NCI-H128 (cell line): Measurements from ENCODE around the gene ANTKMT.

Experiments
- DNase-seq: peaks from one replicate; lab custom pipeline; 2025; ENCODE audit not compliant: unreplicated experiment; lab: John Stamatoyannopoulos, UW

ANTKMT gene, protein sequence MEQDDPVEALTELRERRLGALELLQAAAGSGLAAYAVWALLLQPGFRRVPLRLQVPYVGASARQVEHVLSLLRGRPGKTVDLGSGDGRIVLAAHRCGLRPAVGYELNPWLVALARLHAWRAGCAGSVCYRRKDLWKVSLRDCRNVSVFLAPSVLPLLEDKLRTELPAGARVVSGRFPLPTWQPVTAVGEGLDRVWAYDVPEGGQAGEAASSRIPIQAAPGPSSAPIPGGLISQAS

DNA sequence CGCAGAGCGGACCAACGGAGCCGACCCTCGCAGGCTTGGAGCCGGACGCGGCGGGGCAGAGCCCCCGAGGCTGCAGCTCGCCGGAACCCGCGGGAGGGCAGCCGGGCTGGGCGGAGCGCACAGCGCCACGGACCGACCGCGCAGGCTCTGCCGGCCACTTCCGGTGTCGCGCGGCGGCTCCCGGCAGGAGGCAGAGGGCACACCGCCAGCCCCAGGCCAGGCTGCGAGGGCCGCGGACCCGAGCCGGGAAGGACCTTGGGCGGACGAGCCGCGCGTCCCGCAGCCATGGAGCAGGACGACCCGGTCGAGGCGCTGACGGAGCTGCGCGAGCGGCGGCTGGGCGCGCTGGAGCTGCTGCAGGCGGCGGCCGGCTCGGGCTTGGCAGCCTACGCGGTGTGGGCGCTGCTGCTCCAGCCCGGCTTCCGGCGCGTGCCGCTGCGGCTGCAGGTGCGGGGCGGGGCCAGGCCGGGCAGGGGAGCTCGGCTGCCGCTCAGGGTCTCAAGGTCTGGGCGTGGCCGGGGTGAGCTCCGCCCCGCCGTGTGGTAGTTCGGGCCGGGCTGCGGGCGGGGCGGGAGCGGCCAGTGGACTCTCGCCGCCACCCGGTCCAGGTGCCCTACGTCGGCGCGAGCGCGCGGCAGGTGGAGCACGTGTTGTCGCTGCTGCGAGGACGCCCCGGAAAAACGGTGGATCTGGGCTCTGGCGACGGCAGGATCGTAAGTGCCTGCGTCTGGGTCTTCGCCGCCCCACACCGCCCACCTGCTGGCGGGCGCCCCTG, at the start of gene ANTKMT:
TSS of gene ANTKMT (plus strand) at position 157 of the 775 bp plus-strand sequence. CDS start at position 286, 129 bp downstream.
- peak; percentile 67 for DNase-seq

DNA sequence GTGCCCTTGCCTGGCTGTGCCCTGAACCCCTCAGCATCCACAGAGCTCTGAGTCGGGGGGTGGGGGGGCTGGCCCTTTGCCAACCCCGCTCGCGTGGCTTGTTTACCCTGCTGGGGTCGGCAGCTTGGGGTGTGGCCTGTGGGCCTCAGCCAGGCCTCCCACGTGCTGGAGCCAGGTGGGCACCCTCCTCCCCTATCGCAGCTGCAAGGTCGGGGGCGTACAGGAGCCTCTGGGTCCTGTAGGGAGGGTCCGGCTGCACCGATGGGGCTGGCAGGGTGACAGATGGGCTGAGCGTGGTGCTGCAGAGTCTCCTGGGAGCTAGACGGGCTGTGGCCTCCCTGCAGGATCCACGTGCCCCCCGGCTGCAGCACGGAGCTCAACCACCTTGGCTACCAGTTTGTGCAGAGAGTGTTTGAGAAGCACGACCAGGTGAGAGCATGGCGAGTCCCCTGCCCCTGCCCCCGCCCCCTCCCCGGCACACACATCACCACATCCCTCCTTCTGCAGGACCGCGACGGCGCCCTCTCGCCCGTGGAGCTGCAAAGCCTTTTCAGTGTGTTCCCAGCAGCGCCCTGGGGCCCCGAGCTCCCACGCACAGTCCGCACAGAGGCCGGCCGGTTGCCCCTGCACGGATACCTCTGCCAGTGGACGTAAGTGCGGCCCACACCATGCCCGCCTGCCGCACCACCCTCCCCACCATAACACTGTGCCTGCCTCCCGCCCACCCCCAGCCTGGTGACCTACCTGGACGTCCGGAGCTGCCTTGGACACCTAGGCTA, 49.4 kb upstream of the ANTKMT start:
- DNase-seq = no peak

DNA sequence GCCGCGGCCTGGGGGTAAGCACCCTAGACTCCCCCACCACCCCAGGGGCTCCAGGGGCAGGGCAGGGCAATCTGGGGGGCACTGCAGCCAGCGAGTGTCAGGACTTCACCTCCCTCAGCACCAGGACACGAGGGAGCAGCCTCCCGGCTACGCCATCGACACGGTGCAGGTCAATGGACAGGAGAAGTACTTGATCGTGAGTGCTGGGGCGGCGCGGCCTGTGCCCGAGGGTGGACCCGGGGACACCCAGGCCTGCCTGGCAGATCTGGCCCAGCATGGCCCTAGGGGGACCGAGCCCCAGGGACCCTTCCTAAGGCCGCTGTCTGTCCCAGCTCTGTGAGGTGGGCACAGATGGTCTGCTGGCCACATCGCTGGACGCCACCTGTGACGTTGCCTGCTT, 48.6 kb upstream of the ANTKMT start:
- no peak for DNase-seq

DNA sequence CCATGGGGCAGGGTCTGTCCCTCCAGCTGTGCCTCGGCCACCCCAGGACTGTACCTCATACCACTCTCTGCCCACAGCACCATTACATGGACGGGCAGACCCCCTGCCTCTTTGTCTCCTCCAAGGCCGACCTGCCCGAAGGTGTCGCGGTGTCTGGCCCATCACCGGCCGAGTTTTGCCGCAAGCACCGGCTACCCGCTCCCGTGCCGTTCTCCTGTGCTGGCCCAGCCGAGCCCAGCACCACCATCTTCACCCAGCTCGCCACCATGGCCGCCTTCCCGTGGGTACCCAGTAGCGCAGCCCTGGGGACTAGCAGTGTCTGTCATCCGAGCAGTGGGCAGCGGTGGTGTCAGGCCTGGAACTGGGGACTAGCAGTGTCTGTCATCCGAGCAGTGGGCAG, 48.1 kb upstream of the ANTKMT start:
- DNase-seq = no peak

DNA sequence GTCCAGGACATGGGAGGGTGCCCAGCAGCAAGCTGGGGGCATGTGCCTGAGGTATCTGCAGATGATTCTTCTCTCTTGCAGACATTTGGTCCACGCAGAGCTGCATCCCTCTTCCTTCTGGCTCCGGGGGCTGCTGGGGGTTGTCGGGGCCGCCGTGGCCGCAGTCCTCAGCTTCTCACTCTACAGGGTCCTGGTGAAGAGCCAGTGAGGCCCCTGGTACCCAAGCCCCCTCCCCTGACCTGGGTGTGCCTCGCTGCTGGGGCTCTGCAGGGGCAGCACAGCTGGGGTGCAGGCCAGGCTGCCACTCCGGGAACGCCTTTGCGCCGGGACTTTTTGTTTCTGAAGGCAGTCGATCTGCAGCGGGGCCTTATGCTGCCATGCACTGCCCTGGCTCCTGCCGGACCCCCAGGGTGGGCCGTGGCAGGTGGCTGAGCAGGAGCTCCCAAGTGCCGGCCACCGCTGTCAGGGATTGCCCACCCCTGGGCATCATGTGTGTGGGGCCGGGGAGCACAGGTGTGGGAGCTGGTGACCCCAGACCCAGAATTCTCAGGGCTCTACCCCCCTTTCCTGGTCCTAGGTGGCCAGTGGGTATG, 47.5 kb upstream of the ANTKMT start:
- no peak for DNase-seq

DNA sequence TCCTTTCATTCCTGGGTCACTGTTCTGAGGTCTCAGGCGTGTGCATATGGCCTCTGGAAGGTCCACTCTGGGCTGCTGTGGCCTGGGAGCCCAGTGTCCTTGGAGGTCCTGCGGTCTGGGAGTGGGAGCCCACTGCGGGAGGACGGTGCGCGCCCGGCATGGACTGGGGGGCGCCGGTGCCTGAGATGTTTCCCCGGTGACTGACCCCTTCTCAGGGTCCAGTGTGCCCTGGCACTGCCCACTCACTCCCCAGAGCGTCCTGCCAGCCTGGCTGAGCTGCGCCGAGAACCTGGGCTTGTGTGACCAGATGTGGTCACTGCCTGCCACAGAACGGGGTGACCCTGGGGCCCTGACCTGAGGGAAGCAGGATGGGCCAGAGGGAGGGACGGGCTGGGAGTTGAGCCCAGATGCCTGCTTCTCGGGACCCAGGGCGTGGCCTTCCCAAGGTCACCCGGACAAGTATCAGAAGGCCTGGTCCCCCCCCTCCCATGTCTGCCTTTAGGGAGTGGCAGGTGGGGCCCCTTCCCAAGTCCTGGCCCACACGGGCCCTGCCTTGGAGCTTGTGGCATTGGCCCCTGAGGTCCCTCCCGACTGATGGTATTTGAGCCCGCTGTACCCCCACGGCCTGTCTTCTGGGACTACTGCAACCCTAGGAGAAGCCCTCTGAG, 46.6 kb upstream of the ANTKMT start:
- no peak for DNase-seq

DNA sequence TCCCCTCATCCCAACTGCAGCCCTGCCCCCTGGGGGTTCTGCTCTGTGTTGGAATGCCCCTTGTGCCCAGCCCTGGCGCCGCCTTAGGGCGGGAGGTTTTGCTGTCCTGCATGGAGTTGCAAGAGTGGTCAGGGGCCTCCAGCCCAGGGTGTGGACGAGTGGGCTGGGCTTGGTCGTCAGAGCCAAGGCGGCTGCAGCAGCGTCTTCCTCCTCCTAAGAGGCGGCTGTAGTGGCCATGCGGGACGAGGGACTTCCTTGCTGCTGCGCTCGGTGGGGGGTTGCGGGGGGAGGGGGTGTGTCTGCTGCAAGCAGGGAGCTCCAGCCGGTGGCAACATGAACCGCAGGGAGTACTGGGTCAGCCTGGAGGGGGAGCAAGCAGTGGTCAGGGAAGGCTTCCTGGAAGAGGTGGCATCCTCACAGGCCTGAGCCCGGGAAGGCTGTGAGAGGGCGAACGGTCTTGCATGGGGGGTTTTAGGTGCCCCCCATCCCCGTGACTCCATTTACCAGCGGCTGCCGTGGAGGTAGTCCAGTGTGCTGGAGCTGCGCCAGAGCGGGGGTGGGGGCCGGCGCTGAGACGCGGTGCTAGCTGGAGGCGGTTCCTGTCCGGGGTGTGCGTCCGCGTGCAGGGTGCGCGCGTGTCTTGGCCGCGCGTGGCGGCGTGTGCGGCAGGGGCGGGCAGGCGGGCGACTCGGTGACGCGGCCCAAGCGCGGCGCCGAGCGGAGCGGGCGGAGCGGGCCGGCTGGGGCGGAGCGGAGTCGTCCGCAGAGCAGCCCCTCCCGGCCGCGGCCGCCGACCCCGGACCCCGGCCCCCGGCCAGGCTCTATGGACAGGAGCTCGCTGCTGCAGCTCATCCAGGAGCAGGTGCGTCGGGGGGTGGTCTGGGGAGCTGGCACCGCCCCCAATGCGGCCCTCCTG, 45.7 kb upstream of the ANTKMT start, which contains the start of gene RHBDL1:
TSS of gene RHBDL1 (plus strand) at position 704 of the 916 bp plus-strand sequence. CDS start at position 824, 120 bp downstream.
- DNase-seq = no peak

DNA sequence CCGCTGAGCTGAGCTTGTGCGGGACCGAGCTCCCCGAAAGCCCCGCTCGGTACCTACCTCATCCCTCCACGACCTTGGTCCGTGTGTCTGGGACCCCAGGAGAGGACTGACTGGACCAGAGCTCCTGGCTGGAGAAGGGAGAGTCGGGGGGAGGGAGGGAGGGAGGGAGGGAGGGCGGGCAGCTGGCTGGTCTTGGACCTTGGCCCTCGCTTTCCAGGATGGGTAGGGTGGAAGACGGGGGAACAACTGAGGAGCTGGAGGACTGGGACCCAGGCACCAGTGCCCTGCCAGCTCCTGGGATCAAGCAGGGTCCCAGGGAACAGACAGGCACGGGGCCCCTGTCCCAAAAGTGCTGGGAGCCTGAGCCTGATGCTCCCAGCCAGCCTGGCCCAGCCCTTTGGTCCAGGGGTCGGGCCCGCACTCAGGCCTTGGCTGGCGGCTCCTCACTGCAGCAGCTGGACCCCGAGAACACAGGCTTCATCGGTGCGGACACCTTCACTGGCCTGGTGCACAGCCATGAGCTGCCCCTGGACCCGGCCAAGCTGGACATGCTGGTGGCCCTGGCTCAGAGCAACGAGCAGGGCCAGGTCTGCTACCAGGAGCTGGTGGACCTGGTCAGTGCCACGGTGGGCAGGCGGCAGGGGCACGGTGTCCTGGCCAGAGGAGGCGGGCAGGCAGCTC, 44.9 kb upstream of the ANTKMT start:
- DNase-seq = no peak

DNA sequence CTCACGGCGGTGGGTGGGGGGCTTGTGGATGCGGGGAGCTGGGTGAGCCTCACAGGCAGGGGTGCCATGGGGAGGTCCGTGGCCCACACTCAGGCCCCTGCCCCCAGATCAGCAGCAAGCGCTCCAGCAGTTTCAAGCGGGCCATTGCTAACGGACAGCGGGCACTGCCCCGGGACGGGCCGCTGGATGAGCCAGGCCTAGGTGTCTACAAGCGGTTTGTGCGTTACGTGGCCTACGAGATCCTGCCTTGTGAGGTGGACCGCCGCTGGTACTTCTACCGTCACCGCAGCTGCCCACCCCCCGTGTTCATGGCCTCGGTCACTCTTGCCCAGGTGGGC, 44.4 kb upstream of the ANTKMT start:
- no peak for DNase-seq

DNA sequence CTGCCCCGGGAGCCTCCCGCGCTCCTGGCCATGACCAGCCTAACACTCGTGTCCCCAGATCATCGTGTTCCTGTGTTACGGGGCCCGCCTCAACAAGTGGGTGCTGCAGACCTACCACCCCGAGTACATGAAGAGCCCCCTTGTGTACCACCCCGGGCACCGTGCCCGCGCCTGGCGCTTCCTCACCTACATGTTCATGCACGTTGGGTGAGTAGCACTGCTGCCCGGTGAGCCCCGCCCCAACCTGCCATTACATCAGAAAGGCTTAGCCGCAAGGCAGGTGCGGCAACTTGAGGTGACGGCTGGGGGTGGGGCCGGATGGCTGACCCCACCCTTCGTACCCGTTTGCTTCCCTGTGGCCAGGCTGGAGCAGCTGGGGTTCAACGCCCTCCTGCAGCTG, 44.0 kb upstream of the ANTKMT start:
- DNase-seq = peak; percentile 42

DNA sequence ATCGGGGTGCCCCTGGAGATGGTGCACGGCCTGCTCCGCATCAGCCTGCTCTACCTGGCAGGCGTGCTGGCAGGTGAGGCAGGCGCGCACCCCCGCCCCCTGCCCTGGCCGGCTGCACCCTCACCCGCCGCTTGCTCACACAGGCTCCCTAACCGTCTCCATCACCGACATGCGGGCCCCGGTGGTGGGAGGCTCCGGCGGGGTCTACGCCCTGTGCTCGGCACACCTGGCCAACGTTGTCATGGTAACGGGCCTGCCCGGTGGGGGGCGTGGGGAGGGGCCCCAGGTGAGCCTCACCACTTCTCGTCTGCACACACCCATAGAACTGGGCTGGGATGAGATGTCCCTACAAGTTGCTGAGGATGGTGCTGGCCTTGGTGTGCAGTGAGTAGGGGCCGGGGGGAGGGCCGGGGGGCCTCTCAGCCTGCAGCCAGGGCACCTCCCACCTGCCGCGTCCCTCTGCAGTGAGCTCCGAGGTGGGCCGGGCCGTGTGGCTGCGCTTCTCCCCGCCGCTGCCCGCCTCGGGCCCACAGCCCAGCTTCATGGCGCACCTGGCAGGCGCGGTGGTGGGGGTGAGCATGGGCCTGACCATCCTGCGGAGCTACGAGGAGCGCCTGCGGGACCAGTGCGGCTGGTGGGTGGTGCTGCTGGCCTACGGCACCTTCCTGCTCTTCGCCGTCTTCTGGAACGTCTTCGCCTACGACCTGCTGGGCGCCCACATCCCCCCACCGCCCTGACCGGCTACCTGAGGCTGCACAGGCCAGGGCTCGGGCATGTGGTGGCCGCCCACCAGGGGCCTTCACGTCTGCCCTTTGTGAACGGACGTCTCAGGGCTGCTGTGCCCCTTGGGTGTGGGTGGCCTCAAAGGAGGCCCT, 43.4 kb upstream of the ANTKMT start:
- no peak for DNase-seq

DNA sequence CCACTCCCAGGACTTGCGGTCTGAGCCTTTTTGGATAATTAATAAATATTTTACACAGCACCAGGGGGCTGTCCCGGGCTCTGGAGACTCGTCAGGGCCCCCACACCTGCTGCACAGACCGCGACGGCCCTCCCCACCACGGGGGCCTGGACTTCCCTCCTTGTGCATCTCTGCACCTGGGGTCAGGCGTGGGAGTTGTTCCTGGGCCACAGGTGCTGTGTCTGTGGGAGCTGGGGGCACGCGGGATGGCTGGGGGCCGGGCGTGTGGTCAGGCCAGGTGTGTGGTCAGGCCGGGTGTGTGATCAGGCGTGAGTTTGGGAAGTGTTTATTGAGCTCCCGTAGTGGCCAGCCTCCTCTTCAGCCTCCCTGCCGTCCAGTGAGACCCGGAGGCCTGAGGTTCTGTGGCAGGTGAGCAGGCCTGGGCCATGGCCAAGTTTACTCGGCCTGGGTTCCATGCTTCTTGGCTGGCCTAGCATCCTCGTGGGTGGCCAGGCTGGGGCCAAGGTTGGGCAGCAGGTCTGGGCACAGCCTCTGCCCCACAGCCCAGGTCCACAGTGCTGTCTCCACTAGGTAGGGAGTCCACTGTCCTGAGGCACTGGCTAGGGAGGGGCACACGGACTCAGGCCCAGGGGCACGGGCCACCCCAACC, 42.6 kb upstream of the ANTKMT start:
- no peak for DNase-seq

DNA sequence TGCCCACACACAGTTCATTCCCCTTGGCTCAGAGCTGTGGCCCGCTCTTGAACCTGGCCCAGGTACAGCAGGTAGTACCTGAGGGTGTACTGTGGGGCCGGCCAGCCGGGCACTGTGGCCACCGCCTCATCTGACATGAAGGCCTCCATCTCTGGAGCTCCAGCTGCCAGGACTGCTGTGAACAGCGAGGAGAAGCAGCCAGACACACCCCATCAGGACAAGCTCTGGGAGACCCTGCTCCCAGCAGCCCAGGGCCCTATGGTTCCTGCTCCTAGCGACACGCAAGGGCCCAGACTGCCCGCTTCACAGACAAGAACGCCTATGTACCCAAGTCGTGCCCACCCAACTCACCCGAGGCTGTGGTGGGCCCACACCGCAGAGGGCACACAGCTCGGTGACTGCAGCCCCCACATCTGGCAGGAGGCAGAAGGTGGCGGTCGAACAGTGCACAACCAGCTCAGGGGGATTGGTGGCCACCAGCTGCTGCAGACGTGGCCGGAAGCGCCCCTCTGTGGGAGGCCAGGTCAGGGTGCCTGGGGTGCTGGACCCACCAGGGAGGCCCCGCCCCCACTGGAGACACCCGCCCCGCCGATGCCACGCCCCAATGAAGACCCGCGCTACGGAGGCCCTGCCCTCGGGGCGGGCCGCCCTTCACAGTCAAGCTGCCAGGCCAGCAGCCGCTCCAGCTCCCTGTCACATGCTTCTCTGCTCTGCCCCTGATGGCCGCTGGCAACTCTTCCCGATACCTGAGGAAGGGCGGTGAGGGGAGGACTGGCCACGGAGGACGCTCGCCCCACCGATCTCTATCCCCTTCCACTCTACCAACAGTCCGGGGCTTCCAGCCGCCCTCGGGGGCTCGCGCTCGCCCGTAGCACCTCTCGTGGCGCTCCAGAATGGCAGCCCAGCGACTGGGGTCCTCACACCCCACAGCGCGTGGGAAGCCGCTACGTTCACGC, 41.8 kb upstream of the ANTKMT start:
- peak; percentile 28 for DNase-seq

DNA sequence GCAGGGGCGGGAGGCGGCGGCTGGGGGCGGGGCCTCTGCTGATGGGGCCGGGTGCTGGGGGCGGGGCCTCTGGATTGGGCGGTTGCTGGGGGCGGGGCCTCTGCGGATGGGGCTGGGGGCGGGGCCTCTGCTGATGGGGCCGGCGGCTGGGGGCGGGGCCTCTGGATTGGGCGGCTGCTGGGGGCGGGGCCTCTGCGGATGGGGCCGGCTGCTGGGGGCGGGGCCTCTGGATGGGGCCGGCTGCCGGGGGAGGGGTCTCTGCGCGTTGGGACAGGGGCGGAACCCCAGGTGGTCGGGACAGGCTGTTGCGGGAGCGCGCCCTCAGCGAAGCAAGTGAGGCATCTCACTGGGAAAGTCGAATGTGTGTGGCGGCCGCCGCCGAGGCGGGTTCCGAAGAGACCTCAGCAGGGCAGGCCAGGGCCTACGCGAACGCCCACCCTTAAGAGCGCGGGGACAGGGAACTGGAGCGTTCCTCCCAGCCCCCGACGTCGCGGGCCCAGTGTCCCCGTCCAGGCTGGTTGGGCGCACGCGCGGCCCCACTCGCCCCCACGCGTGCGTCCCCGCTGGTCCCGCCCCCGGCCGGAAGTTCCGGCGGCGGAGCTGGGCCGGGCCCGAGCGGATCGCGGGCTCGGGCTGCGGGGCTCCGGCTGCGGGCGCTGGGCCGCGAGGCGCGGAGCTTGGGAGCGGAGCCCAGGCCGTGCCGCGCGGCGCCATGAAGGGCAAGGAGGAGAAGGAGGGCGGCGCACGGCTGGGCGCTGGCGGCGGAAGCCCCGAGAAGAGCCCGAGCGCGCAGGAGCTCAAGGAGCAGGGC, 40.9 kb upstream of the ANTKMT start, which contains the start of gene STUB1:
TSS of gene STUB1 (plus strand) at position 597 of the 811 bp plus-strand sequence. CDS start at position 713, 116 bp downstream.
- DNase-seq = peak; percentile 25

DNA sequence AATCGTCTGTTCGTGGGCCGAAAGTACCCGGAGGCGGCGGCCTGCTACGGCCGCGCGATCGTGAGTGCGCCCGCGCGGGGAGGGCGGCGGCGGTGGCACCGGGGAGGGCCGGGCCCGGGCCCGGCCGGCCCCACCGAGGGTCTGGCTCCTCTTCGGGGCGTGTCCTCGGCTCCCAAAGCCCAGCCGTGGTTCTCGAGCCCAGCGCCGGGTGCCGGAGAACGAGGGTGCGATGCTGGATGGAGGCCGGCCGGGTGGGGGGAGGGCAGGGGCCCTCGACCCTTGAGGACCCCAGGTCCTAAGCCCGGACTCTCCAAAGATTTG, 40.4 kb upstream of the ANTKMT start:
- no peak for DNase-seq
